Measurements from ENCODE around the gene ERBB4. TPM values are rescaled to one million over a fixed set of nuclear protein-coding genes. Genes with fewer than 3 reads are reported as not detected.

Gene ERBB4
- total and polyA plus RNA-seq, 10 of the 15 experiments (the other 5 are each of a cell fraction or from before 2014, with no cell fraction given): under 0.01 to 0.23 (median 0.01) TPM; not detected in 4

- in situ Hi-C loops (cut with MboI) (no loop called here), intact Hi-C loops (cut with micrococcal nuclease; ENCODE audit: unreplicated experiment) (no loop called here)
- no peak overlapping the region for H3K27ac ChIP-seq (ENCODE audit: control insufficient read depth, insufficient read depth)
- H3K9ac ChIP-seq (ENCODE audit: control insufficient read depth, insufficient read depth, low read length): no peak overlapping the region
- no peak overlapping the region for H2AFZ ChIP-seq (ENCODE audit: control insufficient read depth, low read depth, low read length)
- no peak overlapping the region for H3K4me3 ChIP-seq
- no peaks in the 10 kb centered on the region for H3K79me2 ChIP-seq (ENCODE audit: control insufficient read depth, insufficient read depth, low read length)
- H4K20me1 ChIP-seq (ENCODE audit: control insufficient read depth, insufficient read depth): no peaks in the 10 kb centered on the region
- ATAC-seq (no peak), FAIRE-seq (no peak), DNase-seq (ENCODE audit: low read depth, low spot score) (no peak)
- ChIA-PET SMC1A (ENCODE audit: uncharacterized antibody, unreplicated experiment) (interaction anchor here (1.5 kb wide), 1 partner anchor 10 kb away, joined by 3 read pairs; no protein-coding TSS in a partner anchor), RAD21 (ENCODE audit: unreplicated experiment) (interaction anchor here (0.6 kb wide), 1 partner anchor 299 kb away, joined by 3 read pairs; no protein-coding TSS in a partner anchor), POLR2A (no interaction called here), CTCF (interaction anchor here (0.6 kb wide), 1 partner anchor 100 kb away, joined by 3 read pairs; no protein-coding TSS in a partner anchor)
- H3K4me2 ChIP-seq (ENCODE audit: control insufficient read depth, insufficient read depth): no peak overlapping the region
- TF ChIP-seq JUND (IDR thresholded peaks at IDR 0.05; ENCODE audit: low read depth, low read length): no peak
- no peak for TF ChIP-seq POU2F2 (IDR thresholded peaks at IDR 0.05; ENCODE audit: borderline replicate concordance, low read depth, low read length)
- TF ChIP-seq CHD4 (IDR thresholded peaks at IDR 0.05): no peak
- no peaks in the 10 kb centered on the region for H3K36me3 ChIP-seq (ENCODE audit: control insufficient read depth in 2 of 2, insufficient read depth in 2 of 2, low read length in 1 of 2)
- no TSS peak for BruUV-seq (replicated peaks)
- H3K9me3 ChIP-seq (replicated peaks; ENCODE audit: control insufficient read depth, insufficient read depth, low read length): no peaks in the 10 kb centered on the region
- H3K27me3 ChIP-seq (replicated peaks in 1 of 2; ENCODE audit: control insufficient read depth in 2 of 2, insufficient read depth in 2 of 2, low read length in 1 of 2): no peaks in the 10 kb centered on the region
- H3K4me1 ChIP-seq (ENCODE audit: control insufficient read depth, insufficient read depth, low read length): no peaks in the 10 kb centered on the region
These were observed 692.6 kb downstream of the ERBB4 start for GRCh38 chr2:211846036-211846400.

- Histone ChIP-seq H3K4me1 (ENCODE audit: control insufficient read depth, insufficient read depth, low read length) (no peaks in the 10 kb centered on the region), H3K27ac (ENCODE audit: control insufficient read depth, insufficient read depth) (no peak overlapping the region), H3K4me2 (ENCODE audit: control insufficient read depth, insufficient read depth) (no peak overlapping the region), H2AFZ (ENCODE audit: control insufficient read depth, low read depth, low read length) (no peak overlapping the region), H3K27me3 (replicated peaks in 1 of 2; ENCODE audit: control insufficient read depth in 2 of 2, insufficient read depth in 2 of 2, low read length in 1 of 2) (no peaks in the 10 kb centered on the region), H3K4me3 (no peak overlapping the region), H3K79me2 (ENCODE audit: control insufficient read depth, insufficient read depth, low read length) (no peaks in the 10 kb centered on the region), H4K20me1 (ENCODE audit: control insufficient read depth, insufficient read depth) (no peaks in the 10 kb centered on the region), H3K9ac (ENCODE audit: control insufficient read depth, insufficient read depth, low read length) (no peak overlapping the region), H3K9me3 (replicated peaks; ENCODE audit: control insufficient read depth, insufficient read depth, low read length) (no peaks in the 10 kb centered on the region), H3K36me3 (ENCODE audit: control insufficient read depth in 2 of 2, insufficient read depth in 2 of 2, low read length in 1 of 2) (no peaks in the 10 kb centered on the region)
- intact Hi-C loops (cut with micrococcal nuclease; ENCODE audit: unreplicated experiment) (no loop called here), in situ Hi-C loops (cut with MboI) (no loop called here)
- RAD21 ChIA-PET (ENCODE audit: unreplicated experiment): interaction anchor here (0.6 kb wide), 1 partner anchor 300 kb away, joined by 3 read pairs; no protein-coding TSS in a partner anchor
- DNase-seq (ENCODE audit: low read depth, low spot score) (no peak), FAIRE-seq (no peak), ATAC-seq (no peak)
- SMC1A ChIA-PET (ENCODE audit: uncharacterized antibody, unreplicated experiment): interaction anchor here (1.5 kb wide), 1 partner anchor 10 kb away, joined by 3 read pairs; no protein-coding TSS in a partner anchor
- no TSS peak for BruUV-seq (replicated peaks)
- POLR2A ChIA-PET: no interaction called here
- CTCF ChIA-PET: interaction anchor here (0.6 kb wide), 1 partner anchor 100 kb away, joined by 3 read pairs; no protein-coding TSS in a partner anchor
- WGBS (ENCODE audit: insufficient coverage, insufficient replicate concordance, low lambda C conversion rate, missing lambda C conversion rate): 9% methylated on average over 3 of the region's 3 CpGs
- TF ChIP-seq TARDBP (IDR thresholded peaks at IDR 0.05; ENCODE audit: borderline replicate concordance) (no peak), CHD1 (IDR thresholded peaks at IDR 0.05; ENCODE audit: low read depth, low read length) (no peak), YY1 (IDR thresholded peaks at IDR 0.05; ENCODE audit: low read depth, low read length) (no peak), ATF3 (IDR thresholded peaks at IDR 0.05; ENCODE audit: borderline replicate concordance, extremely low read depth, low read depth, low read length) (no peak), ZZZ3 (IDR thresholded peaks at IDR 0.05; ENCODE audit: control insufficient read depth, insufficient read length, low read depth) (no peak), BRCA1 (IDR thresholded peaks at IDR 0.05; ENCODE audit: low read depth, low read length) (no peak), GABPA (IDR thresholded peaks at IDR 0.05; ENCODE audit: low read depth) (no peak), REST (IDR thresholded peaks at IDR 0.05; ENCODE audit: low read depth, low read length) (no peak), EGR1 (IDR thresholded peaks at IDR 0.05; ENCODE audit: borderline replicate concordance in 1 of 2, low read depth in 2 of 2, low read length in 2 of 2) (no peak), KAT2A (conservative IDR thresholded peaks at IDR 0.05; ENCODE audit: control insufficient read depth, low read depth, low read length) (no peak), BCL11A (IDR thresholded peaks at IDR 0.05; ENCODE audit: low read depth, low read length) (no peak), FOXM1 (IDR thresholded peaks at IDR 0.05; ENCODE audit: low read depth, low read length) (no peak)
These were observed 693.1 kb downstream of the ERBB4 start for GRCh38 chr2:211845338-211846035.
